Glutamatergic neuron (in vitro differentiated cells): ENCODE results near the gene KRTAP10-7. TPM values are rescaled to one million over a fixed set of nuclear protein-coding genes. Genes with fewer than 3 reads are reported as not detected.
A peak's percentile ranks its signal among the peaks of the same experiment; 100 is the strongest.

Experiments used
- DNase-seq: peaks from one replicate; pipeline ENCODE4 v3.0.0; 2022
- H3K27ac Mint-ChIP-seq: one replicate; pipeline ENCODE4 v1.8.0; 2020; ENCODE audit warnings: mild to moderate bottlenecking, mixed read lengths, inconsistent platforms; ENCODE audit not compliant: unreplicated experiment
- H3K27me3 Mint-ChIP-seq: one replicate; pipeline ENCODE4 v1.8.0; 2020; ENCODE audit warnings: mild to moderate bottlenecking, moderate library complexity, mixed read lengths, inconsistent platforms; ENCODE audit not compliant: unreplicated experiment
- H3K36me3 Mint-ChIP-seq: one replicate; pipeline ENCODE4 v1.8.0; 2020; ENCODE audit warnings: mild to moderate bottlenecking, mixed read lengths, inconsistent platforms; ENCODE audit not compliant: unreplicated experiment
- H3K4me1 Mint-ChIP-seq: one replicate; pipeline ENCODE4 v1.8.0; 2020; ENCODE audit warnings: mild to moderate bottlenecking, low read depth, mixed read lengths, inconsistent platforms; ENCODE audit not compliant: unreplicated experiment
- H3K4me3 Mint-ChIP-seq: one replicate; pipeline ENCODE4 v1.8.0; 2020; ENCODE audit warnings: mild to moderate bottlenecking, mixed read lengths, inconsistent platforms; ENCODE audit not compliant: unreplicated experiment
- H3K9me3 Mint-ChIP-seq: one replicate; pipeline ENCODE4 v1.8.0; 2020; ENCODE audit warnings: mild to moderate bottlenecking, moderate library complexity, mixed read lengths, inconsistent platforms; ENCODE audit not compliant: unreplicated experiment
- total RNA-seq: library from RNA; stranded (reverse); fragmentation: NEBNext Ultra II Directional; extraction: Animal tissue kit (Norgen Biotek cat#: 25700); gene quantifications from one replicate; pipeline ENCODE4 v1.2.1, GENCODE V29; 2021; ENCODE audit not compliant: unreplicated experiment
- TF ChIP-seq, protein P1 (sequence below): fragments of 200-600 bp; sonication (generic); IDR thresholded peaks from one replicate; pipeline ENCODE4 v1.5.0; 2021; ENCODE audit not compliant: partially characterized antibody, unreplicated experiment

The KRTAP10-7 gene
- total RNA-seq, 1 donor from 2014 or later = not detected

DNA sequence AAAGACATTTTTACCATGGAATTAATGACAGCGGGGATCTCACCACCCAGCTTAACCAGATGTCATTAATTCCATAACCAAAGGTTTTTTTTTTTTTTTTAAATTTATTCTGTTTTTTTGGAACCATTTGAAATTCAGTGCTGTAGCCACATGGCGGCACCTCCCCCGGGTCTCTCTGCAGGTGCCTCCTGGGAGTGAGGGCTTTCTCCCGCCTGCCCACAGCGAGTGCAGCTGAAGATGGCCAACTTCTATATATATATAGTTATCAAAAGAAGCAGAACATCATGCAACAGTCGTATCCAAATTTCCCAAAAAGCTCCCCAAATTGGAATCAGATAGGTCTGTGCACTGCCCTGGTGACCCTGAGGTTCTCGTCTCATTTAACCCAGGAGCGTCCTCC, 15.1 kb downstream of the KRTAP10-7 start:
- Mint-ChIP-seq H3K27ac (no peak overlapping the region), H3K4me1 (peaks cover 10% of the 10 kb centered on the region), H3K4me3 (no peak overlapping the region), H3K27me3 (peaks cover 9% of the 10 kb centered on the region), H3K36me3 (peaks cover 26% of the 10 kb centered on the region), H3K9me3 (peaks cover 21% of the 10 kb centered on the region)
- DNase-seq = no peak
- TF ChIP-seq, protein P1, sequence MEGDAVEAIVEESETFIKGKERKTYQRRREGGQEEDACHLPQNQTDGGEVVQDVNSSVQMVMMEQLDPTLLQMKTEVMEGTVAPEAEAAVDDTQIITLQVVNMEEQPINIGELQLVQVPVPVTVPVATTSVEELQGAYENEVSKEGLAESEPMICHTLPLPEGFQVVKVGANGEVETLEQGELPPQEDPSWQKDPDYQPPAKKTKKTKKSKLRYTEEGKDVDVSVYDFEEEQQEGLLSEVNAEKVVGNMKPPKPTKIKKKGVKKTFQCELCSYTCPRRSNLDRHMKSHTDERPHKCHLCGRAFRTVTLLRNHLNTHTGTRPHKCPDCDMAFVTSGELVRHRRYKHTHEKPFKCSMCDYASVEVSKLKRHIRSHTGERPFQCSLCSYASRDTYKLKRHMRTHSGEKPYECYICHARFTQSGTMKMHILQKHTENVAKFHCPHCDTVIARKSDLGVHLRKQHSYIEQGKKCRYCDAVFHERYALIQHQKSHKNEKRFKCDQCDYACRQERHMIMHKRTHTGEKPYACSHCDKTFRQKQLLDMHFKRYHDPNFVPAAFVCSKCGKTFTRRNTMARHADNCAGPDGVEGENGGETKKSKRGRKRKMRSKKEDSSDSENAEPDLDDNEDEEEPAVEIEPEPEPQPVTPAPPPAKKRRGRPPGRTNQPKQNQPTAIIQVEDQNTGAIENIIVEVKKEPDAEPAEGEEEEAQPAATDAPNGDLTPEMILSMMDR = no peak

DNA sequence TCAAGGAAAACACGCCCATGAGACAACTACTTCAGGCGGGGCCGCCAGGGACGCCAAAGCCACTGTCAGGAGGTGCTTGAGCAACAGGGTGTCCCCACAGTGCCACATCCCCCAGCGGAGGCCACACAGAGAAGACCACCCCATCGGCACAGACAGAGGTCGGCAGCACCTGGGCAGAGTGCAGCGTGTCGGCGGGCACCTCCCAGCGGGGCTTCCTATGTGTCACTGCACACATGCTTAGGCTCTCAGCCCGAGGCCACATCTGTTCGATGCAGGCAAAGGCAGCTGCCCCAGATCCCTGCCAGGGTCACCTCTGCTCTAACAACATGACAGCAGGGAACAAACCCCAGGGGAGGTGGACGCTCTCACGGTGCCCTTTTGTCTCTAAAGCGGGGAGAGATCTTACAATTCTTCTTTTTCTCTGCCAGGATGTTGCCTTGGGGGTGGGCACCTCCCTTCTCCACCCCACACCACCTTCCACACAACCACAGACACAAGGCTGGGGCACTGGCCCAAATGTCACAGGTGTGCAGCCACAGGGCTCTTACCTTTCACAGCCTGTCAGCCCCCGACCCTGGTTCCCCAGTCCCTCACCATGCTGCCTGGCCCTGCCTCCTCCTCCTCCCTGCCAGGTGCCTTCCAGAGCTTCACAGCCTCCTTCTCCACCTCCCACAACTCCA, 15.7 kb downstream of the KRTAP10-7 start:
- Mint-ChIP-seq H3K4me3 (no peak overlapping the region), H3K36me3 (peaks cover 27% of the 10 kb centered on the region), H3K9me3 (peaks cover 21% of the 10 kb centered on the region), H3K27me3 (peaks cover 9% of the 10 kb centered on the region), H3K27ac (peak overlapping the region; percentile 31), H3K4me1 (peaks cover 10% of the 10 kb centered on the region)
- no peak for DNase-seq
- TF ChIP-seq, protein P1 = no peak

DNA sequence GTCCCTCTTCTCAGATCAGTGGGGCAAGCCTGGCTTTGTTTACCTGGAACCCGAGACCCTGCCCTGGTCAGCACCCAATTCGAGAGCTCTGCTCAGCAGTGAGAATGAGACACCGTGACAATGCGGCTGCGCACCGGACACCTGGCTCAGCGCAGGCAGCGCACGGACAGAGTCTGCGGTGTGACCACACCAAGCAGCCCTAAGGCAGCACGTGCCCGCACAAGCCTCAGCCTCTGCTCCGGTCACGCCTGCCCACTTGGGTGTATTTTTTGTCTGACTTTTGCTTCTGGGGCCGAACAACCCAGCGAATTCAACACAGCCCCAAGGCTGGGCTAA, 16.2 kb downstream of the KRTAP10-7 start:
- DNase-seq = no peak
- peaks cover 10% of the 10 kb centered on the region for H3K4me1 Mint-ChIP-seq
- H3K27me3 Mint-ChIP-seq = peaks cover 9% of the 10 kb centered on the region
- no peak overlapping the region for H3K4me3 Mint-ChIP-seq
- TF ChIP-seq, protein P1 = no peak
- H3K36me3 Mint-ChIP-seq = peaks cover 22% of the 10 kb centered on the region
- H3K9me3 Mint-ChIP-seq = peaks cover 19% of the 10 kb centered on the region
- H3K27ac Mint-ChIP-seq = peak overlapping the region; percentile 78

GRCh38 chr21:44617071-44617501, 16.7 kb downstream of the KRTAP10-7 start:
- peak; percentile 49 for DNase-seq
- peak overlapping the region; percentile 78 for H3K27ac Mint-ChIP-seq
- H3K36me3 Mint-ChIP-seq = peaks cover 20% of the 10 kb centered on the region
- peaks cover 19% of the 10 kb centered on the region for H3K9me3 Mint-ChIP-seq
- H3K4me3 Mint-ChIP-seq = peak overlapping the region; percentile 63
- TF ChIP-seq, protein P1 = no peak
- H3K4me1 Mint-ChIP-seq = peaks cover 10% of the 10 kb centered on the region
- peaks cover 9% of the 10 kb centered on the region for H3K27me3 Mint-ChIP-seq

DNA sequence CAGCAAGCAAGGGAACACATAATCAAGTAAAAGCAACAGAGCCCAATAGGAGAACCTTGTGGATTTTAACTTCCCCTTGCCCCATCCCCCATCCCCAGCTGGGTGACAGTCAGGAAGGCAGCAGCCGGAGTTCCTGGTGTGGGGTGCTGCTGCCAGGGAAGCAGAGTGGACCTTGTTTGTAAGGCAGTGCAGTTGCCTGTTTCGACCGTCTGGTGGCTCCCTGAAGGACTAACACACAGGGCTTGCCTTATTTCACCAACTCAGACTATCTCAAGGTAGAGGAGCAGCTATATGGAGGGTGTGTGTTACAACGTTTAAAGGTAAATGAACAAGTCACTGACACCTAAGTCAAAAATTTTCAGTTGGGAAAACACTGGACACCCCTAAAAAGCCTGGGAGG, 18.1 kb downstream of the KRTAP10-7 start:
- Mint-ChIP-seq H3K27ac (no peak overlapping the region), H3K36me3 (peaks cover 29% of the 10 kb centered on the region), H3K4me1 (peaks cover 10% of the 10 kb centered on the region), H3K4me3 (no peak overlapping the region), H3K9me3 (peaks cover 13% of the 10 kb centered on the region), H3K27me3 (peaks cover 9% of the 10 kb centered on the region)
- no peak for DNase-seq
- TF ChIP-seq, protein P1 = no peak
